ENCODE measurements around the gene CAPN12. TPM values are rescaled to one million over a fixed set of nuclear protein-coding genes. Genes with fewer than 3 reads are reported as not detected.

CAPN12 gene
- total RNA-seq, 2 experiments from 2014 or later, result 1.2 to 2.6 TPM

GRCh38 chr19:38727868-38728660 lies 16.2 kb downstream of the CAPN12 start:
- BruUV-seq (replicated peaks), result no TSS peak

GRCh38 chr19:38727306-38727867 lies 16.9 kb downstream of the CAPN12 start:
- peaks cover 49% of the 10 kb centered on the region; the same call in 1 of the 2 replicates for H3K36me3 ChIP-seq (ENCODE audit: insufficient read depth, low read length)
- H3K27ac ChIP-seq (ENCODE audit: low read depth, low read length, poor library complexity, severe bottlenecking), result no peak overlapping the region
- no TSS peak for BruUV-seq (replicated peaks)
- H2AFZ ChIP-seq (ENCODE audit: low read length), result no peak overlapping the region
- H3K4me2 ChIP-seq (ENCODE audit: low read length), result no peak overlapping the region
- H3K9me2 ChIP-seq (ENCODE audit: insufficient read depth, low read length), result no peaks in the 10 kb centered on the region
- H3K4me1 ChIP-seq (ENCODE audit: insufficient read depth, low read length, poor library complexity, severe bottlenecking), result no peaks in the 10 kb centered on the region
- POLR2A ChIA-PET, result no interaction called here
- no peaks in the 10 kb centered on the region for H3K79me2 ChIP-seq (ENCODE audit: insufficient read depth, low read depth, low read length)
- H3K4me3 ChIP-seq (ENCODE audit: low read depth, low read length, poor library complexity, severe bottlenecking), result no peak overlapping the region
- TF ChIP-seq EZH2phosphoT487 (IDR thresholded peaks at IDR 0.05; ENCODE audit: borderline replicate concordance, low read depth, low read length), result no peak
- no peak for TF ChIP-seq CTCF (conservative IDR thresholded peaks at IDR 0.05; ENCODE audit: low read length)
- no peak for DNase-seq (ENCODE audit: low spot score)
- CTCF ChIA-PET (ENCODE audit: unreplicated experiment), result no interaction called here
- H4K20me1 ChIP-seq (ENCODE audit: insufficient read depth, low read length), result no peaks in the 10 kb centered on the region
- intact Hi-C loops (cut with micrococcal nuclease; ENCODE audit: unreplicated experiment), result loop anchor here (10.0 kb wide), 2 partner anchors 183 to 213 kb away; no protein-coding TSS in a partner anchor
- H3K9me3 ChIP-seq (ENCODE audit: low read length), result no peaks in the 10 kb centered on the region

More at GRCh38 chr19:38727868-38728660, 16.2 kb downstream of the CAPN12 start:
- DNase-seq (ENCODE audit: low spot score), result no peak
- Histone ChIP-seq H3K4me3 (ENCODE audit: low read depth, low read length, poor library complexity, severe bottlenecking) (no peak overlapping the region), H4K20me1 (ENCODE audit: insufficient read depth, low read length) (no peaks in the 10 kb centered on the region), H3K79me2 (ENCODE audit: insufficient read depth, low read depth, low read length) (no peaks in the 10 kb centered on the region), H3K27ac (ENCODE audit: low read depth, low read length, poor library complexity, severe bottlenecking) (no peak overlapping the region), H3K9me3 (ENCODE audit: low read length) (no peaks in the 10 kb centered on the region), H3K36me3 (ENCODE audit: insufficient read depth, low read length) (peaks cover 43% of the 10 kb centered on the region; the same call in 1 of the 2 replicates), H3K4me1 (ENCODE audit: insufficient read depth, low read length, poor library complexity, severe bottlenecking) (no peaks in the 10 kb centered on the region), H3K9me2 (ENCODE audit: insufficient read depth, low read length) (no peaks in the 10 kb centered on the region), H3K4me2 (ENCODE audit: low read length) (no peak overlapping the region), H2AFZ (ENCODE audit: low read length) (no peak overlapping the region)
- TF ChIP-seq CTCF (conservative IDR thresholded peaks at IDR 0.05; ENCODE audit: low read length) (no peak), EZH2phosphoT487 (IDR thresholded peaks at IDR 0.05; ENCODE audit: borderline replicate concordance, low read depth, low read length) (no peak)
- POLR2A ChIA-PET, result interaction anchor here (0.5 kb wide), 1 partner anchor 260 kb away, joined by 5 read pairs; no protein-coding TSS in a partner anchor
- intact Hi-C loops (cut with micrococcal nuclease; ENCODE audit: unreplicated experiment), result loop anchor here (10.0 kb wide), 2 partner anchors 183 to 213 kb away; no protein-coding TSS in a partner anchor
- CTCF ChIA-PET (ENCODE audit: unreplicated experiment), result no interaction called here
